GM23248 (cell line): ENCODE data around the gene HAVCR1.

Source experiments
- EZH2 ChIP-seq: fragments of 200-600 bp; sonication (generic); IDR thresholded peaks from 2 replicates; pipeline ENCODE4 v1.6.1; 2018; ENCODE audit warnings: antibody characterized with exemption, mild to moderate bottlenecking; ENCODE audit not compliant: insufficient read depth, poor library complexity, severe bottlenecking
- EZH2phosphoT487 ChIP-seq: fragments of 200-600 bp; sonication (generic); IDR thresholded peaks from 2 replicates; pipeline ENCODE4 v1.6.1; 2018; ENCODE audit warnings: antibody characterized with exemption, moderate library complexity, mild to moderate bottlenecking, low read depth; ENCODE audit not compliant: insufficient read depth

- TF ChIP-seq EZH2 (no peak), EZH2phosphoT487 (no peak)
Observed at GRCh38 chr5:157059891-157060290, 975 bp upstream of the HAVCR1 start.
